Measurements from ENCODE around the gene LUC7L2.
A peak's percentile ranks its signal among the peaks of the same experiment; 100 is the strongest.
"Not testable (repeated sequence)": the region's sequence is repeated elsewhere in the genome, so short reads cannot be mapped to it uniquely, and the experiment has no call there.

Gene LUC7L2

GRCh38 chr7:139357729-139358506 lies 1.8 kb upstream of the LUC7L2 start:
- DNase-seq: not testable (repeated sequence)

- peak; percentile 65 for DNase-seq
Observed at GRCh38 chr7:139358541-139359365, 941 bp upstream of the LUC7L2 start.

GRCh38 chr7:139360210-139360947 lies 685 bp downstream of the LUC7L2 start:
- DNase-seq: peak; percentile 99

GRCh38 chr7:139360948-139361307 lies 1.2 kb downstream of the LUC7L2 start:
- no peak for DNase-seq

GRCh38 chr7:139361523-139361922 lies 1.8 kb downstream of the LUC7L2 start:
- no peak for DNase-seq

GRCh38 chr7:139362302-139362701 lies 2.6 kb downstream of the LUC7L2 start:
- DNase-seq: no peak

GRCh38 chr7:139362981-139363380 lies 3.3 kb downstream of the LUC7L2 start:
- no peak for DNase-seq

GRCh38 chr7:139365336-139365735 lies 5.6 kb downstream of the LUC7L2 start:
- DNase-seq: no peak

- no peak for DNase-seq
Observed at GRCh38 chr7:139366400-139366799, 6.7 kb downstream of the LUC7L2 start.

GRCh38 chr7:139367438-139368155 lies 7.9 kb downstream of the LUC7L2 start:
- no peak for DNase-seq

GRCh38 chr7:139370301-139370942 lies 10.7 kb downstream of the LUC7L2 start:
- DNase-seq: no peak

GRCh38 chr7:139370943-139371313 lies 11.2 kb downstream of the LUC7L2 start:
- no peak for DNase-seq

- no peak for DNase-seq
Observed at GRCh38 chr7:139374246-139374645, 14.6 kb downstream of the LUC7L2 start.

GRCh38 chr7:139382439-139382838 lies 22.7 kb downstream of the LUC7L2 start:
- DNase-seq: no peak

GRCh38 chr7:139384611-139385010 lies 24.9 kb downstream of the LUC7L2 start:
- DNase-seq: no peak

GRCh38 chr7:139387594-139387993 lies 27.9 kb downstream of the LUC7L2 start:
- DNase-seq: no peak

- DNase-seq: no peak
Observed at GRCh38 chr7:139389091-139389490, 29.4 kb downstream of the LUC7L2 start.

GRCh38 chr7:139389774-139390173 lies 30.1 kb downstream of the LUC7L2 start:
- DNase-seq: no peak

GRCh38 chr7:139393621-139394211 lies 34.0 kb downstream of the LUC7L2 start:
- no peak for DNase-seq

GRCh38 chr7:139394540-139394939 lies 34.8 kb downstream of the LUC7L2 start:
- no peak for DNase-seq

GRCh38 chr7:139396323-139396951 lies 36.7 kb downstream of the LUC7L2 start:
- DNase-seq: no peak

Measured in activated CD4-positive, alpha-beta T cell treated with anti-CD3 and anti-CD28 coated beads for 48 hours (primary cell).